CD4-positive, CD25-positive, alpha-beta regulatory T cell (primary cell): ENCODE measurements around the gene GUCY1A2. TPM values are rescaled to one million over a fixed set of nuclear protein-coding genes. Genes with fewer than 3 reads are reported as not detected.

Experiments
- ATAC-seq, 2 donors: fragments of 150-1000 bp; cut with Tn5 transposase; one replicate each; pipeline ENCODE4 v1.10.0; 2021; ENCODE audit warnings: low read depth in 2 of 2, moderate number of reproducible peaks in 2 of 2, moderate library complexity in 1 of 2
- DNase-seq, 3 donors: peaks; one replicate each; pipeline versions ENCODE4 v3.0.0 to v3.0.0-alpha.2; 2012 to 2022; ENCODE audit warnings: mixed read lengths in 1 of 3
- H3K27ac ChIP-seq: one replicate; pipeline ENCODE4 v1.7.0; 2013; ENCODE audit warnings: mild to moderate bottlenecking, low read length; ENCODE audit not compliant: insufficient read depth, poor library complexity, severe bottlenecking
- H3K27me3 ChIP-seq: one replicate; pipeline ENCODE4 v1.7.0; 2013; ENCODE audit warnings: low read length; ENCODE audit not compliant: control insufficient read depth, insufficient read depth
- H3K36me3 ChIP-seq: one replicate; pipeline ENCODE4 v1.7.0; 2013; ENCODE audit warnings: mild to moderate bottlenecking, low read length, moderate library complexity; ENCODE audit not compliant: control insufficient read depth, insufficient read depth
- H3K4me1 ChIP-seq: 2 replicates; pipeline ENCODE4 v1.7.0; 2013; ENCODE audit warnings: mild to moderate bottlenecking, low read length; ENCODE audit not compliant: insufficient read depth, control insufficient read depth, poor library complexity, severe bottlenecking
- H3K4me3 ChIP-seq: one replicate; pipeline ENCODE4 v1.7.0; 2013; ENCODE audit warnings: low read depth, mild to moderate bottlenecking, low read length, moderate library complexity
- H3K9me3 ChIP-seq, 2 experiments: 1 replicate in 1 of 2; 2 replicates in 1 of 2; pipeline ENCODE4 v1.7.0; 2013; ENCODE audit warnings: low read length in 2 of 2, mild to moderate bottlenecking in 1 of 2, moderate library complexity in 1 of 2; ENCODE audit not compliant: control insufficient read depth in 2 of 2
- H3K27ac Mint-ChIP-seq, 3 donors: one replicate each; pipeline ENCODE4 v1.8.0; 2020 to 2022; ENCODE audit warnings: mild to moderate bottlenecking in 3 of 3, mixed read lengths in 3 of 3, moderate library complexity in 2 of 3
- H3K27me3 Mint-ChIP-seq: one replicate; pipeline ENCODE4 v1.8.0; 2022; ENCODE audit warnings: mild to moderate bottlenecking, mixed read lengths
- H3K36me3 Mint-ChIP-seq: one replicate; pipeline ENCODE4 v1.8.0; 2020; ENCODE audit warnings: mixed read lengths
- H3K4me1 Mint-ChIP-seq, 4 donors: one replicate each; pipeline ENCODE4 v1.8.0; 2020 to 2022; ENCODE audit warnings: mixed read lengths in 4 of 4, mild to moderate bottlenecking in 1 of 4
- H3K4me3 Mint-ChIP-seq, 4 donors: one replicate each; pipeline ENCODE4 v1.8.0; 2020 to 2022; ENCODE audit warnings: mild to moderate bottlenecking in 4 of 4, mixed read lengths in 4 of 4, moderate library complexity in 3 of 4
- H3K9me3 Mint-ChIP-seq, 7 donors: one replicate each; pipeline ENCODE4 v1.8.0; 2020 to 2022; ENCODE audit warnings: mixed read lengths in 7 of 7, mild to moderate bottlenecking in 3 of 7, moderate library complexity in 2 of 7
- polyA plus RNA-seq, 4 donors: library from polyadenylated mRNA; unstranded; fragments of 300-500 nt; fragmentation: Illumina TruSeq; gene quantifications; one replicate each; pipeline ENCODE4 v1.2.3, GENCODE V29; 2021
- total RNA-seq: library from RNA; stranded (reverse); gene quantifications from one replicate; pipeline ENCODE4 v1.2.3, GENCODE V29; 2022

GUCY1A2 gene
- total and polyA plus RNA-seq, 5 donors from 2014 or later: not detected

- Mint-ChIP-seq H3K4me1 (no peaks in the 10 kb centered on the region), H3K4me3 (no peak overlapping the region), H3K27ac (no peak overlapping the region), H3K27me3 (no peaks in the 10 kb centered on the region), H3K36me3 (no peaks in the 10 kb centered on the region), H3K9me3 (peaks cover 0 to 5% (median 3%) of the 10 kb centered on the region in 7 donors)
- Histone ChIP-seq H3K27ac (no peak overlapping the region), H3K4me1 (no peaks in the 10 kb centered on the region), H3K36me3 (no peaks in the 10 kb centered on the region), H3K4me3 (no peak overlapping the region), H3K27me3 (no peaks in the 10 kb centered on the region), H3K9me3 (peaks cover 0 to 1% of the 10 kb centered on the region in 2 experiments)
- DNase-seq: no peak
- no peak for ATAC-seq
Measured at GRCh38 chr11:106632283-106632682, 386.0 kb downstream of the GUCY1A2 start.

GRCh38 chr11:106627694-106628093 is 390.6 kb downstream of the GUCY1A2 start:
- ATAC-seq: no peak
- H3K27me3 Mint-ChIP-seq: no peaks in the 10 kb centered on the region
- peaks cover 0 to 9% (median 2%) of the 10 kb centered on the region in 7 donors for H3K9me3 Mint-ChIP-seq

GRCh38 chr11:106625566-106625965 is 392.7 kb downstream of the GUCY1A2 start:
- H3K36me3 ChIP-seq: no peaks in the 10 kb centered on the region
- no peak overlapping the region for H3K27ac ChIP-seq
- no peak overlapping the region for H3K4me3 ChIP-seq
- no peak for ATAC-seq
- Mint-ChIP-seq H3K27ac (no peak overlapping the region), H3K4me1 (no peaks in the 10 kb centered on the region), H3K36me3 (no peaks in the 10 kb centered on the region), H3K9me3 (peaks cover 0 to 12% (median 4%) of the 10 kb centered on the region in 7 donors), H3K27me3 (no peaks in the 10 kb centered on the region), H3K4me3 (no peak overlapping the region)
- no peaks in the 10 kb centered on the region for H3K27me3 ChIP-seq
- H3K4me1 ChIP-seq: no peaks in the 10 kb centered on the region
- no peak for DNase-seq
- H3K9me3 ChIP-seq: no peaks in the 10 kb centered on the region

More at GRCh38 chr11:106627694-106628093, 390.6 kb downstream of the GUCY1A2 start:
- Mint-ChIP-seq H3K4me1 (no peaks in the 10 kb centered on the region), H3K36me3 (no peaks in the 10 kb centered on the region), H3K27ac (no peak overlapping the region), H3K4me3 (no peak overlapping the region)
- Histone ChIP-seq H3K9me3 (no peaks in the 10 kb centered on the region), H3K36me3 (no peaks in the 10 kb centered on the region), H3K27ac (no peak overlapping the region), H3K27me3 (no peaks in the 10 kb centered on the region), H3K4me1 (no peaks in the 10 kb centered on the region), H3K4me3 (no peak overlapping the region)
- no peak for DNase-seq

GRCh38 chr11:106624377-106624776 is 393.9 kb downstream of the GUCY1A2 start:
- no peaks in the 10 kb centered on the region for H3K36me3 ChIP-seq
- no peaks in the 10 kb centered on the region for H3K4me1 ChIP-seq
- H3K4me3 Mint-ChIP-seq: no peak overlapping the region
- no peaks in the 10 kb centered on the region for H3K9me3 ChIP-seq
- H3K4me1 Mint-ChIP-seq: no peaks in the 10 kb centered on the region
- no peaks in the 10 kb centered on the region for H3K27me3 Mint-ChIP-seq
- DNase-seq: no peak
- H3K4me3 ChIP-seq: no peak overlapping the region
- no peaks in the 10 kb centered on the region for H3K36me3 Mint-ChIP-seq
- ATAC-seq: no peak
- H3K27ac Mint-ChIP-seq: no peak overlapping the region
- H3K27ac ChIP-seq: no peak overlapping the region
- peaks cover 0 to 18% (median 5%) of the 10 kb centered on the region in 7 donors for H3K9me3 Mint-ChIP-seq
- no peaks in the 10 kb centered on the region for H3K27me3 ChIP-seq
